ENCODE results near the gene ACCSL.

ACCSL gene

GRCh38 chr11:44046182-44046581 lies 1.6 kb upstream of the ACCSL start:
- no peaks in the 10 kb centered on the region for H3K36me3 ChIP-seq (ENCODE audit: control insufficient read depth, insufficient read depth, low read length)
- DNase-seq (ENCODE audit: extremely low read depth, insufficient read length) = no peak
- H3K27me3 ChIP-seq (replicated peaks; ENCODE audit: control insufficient read depth, insufficient read depth, low read length) = no peaks in the 10 kb centered on the region; the same call in 1 of the 2 replicates
- no peak for TF ChIP-seq CTCF (IDR thresholded peaks at IDR 0.05; ENCODE audit: insufficient read depth, low read length, poor library complexity, severe bottlenecking)
- no peak overlapping the region for H3K4me3 ChIP-seq (replicated peaks; ENCODE audit: low read depth, low read length)

- H3K36me3 ChIP-seq (ENCODE audit: control insufficient read depth, insufficient read depth, low read length) = no peaks in the 10 kb centered on the region
- TF ChIP-seq CTCF (IDR thresholded peaks at IDR 0.05; ENCODE audit: insufficient read depth, low read length, poor library complexity, severe bottlenecking) = no peak
- no peak for DNase-seq (ENCODE audit: extremely low read depth, insufficient read length)
- no peaks in the 10 kb centered on the region; the same call in 1 of the 2 replicates for H3K27me3 ChIP-seq (replicated peaks; ENCODE audit: control insufficient read depth, insufficient read depth, low read length)
- no peak overlapping the region for H3K4me3 ChIP-seq (replicated peaks; ENCODE audit: low read depth, low read length)
Observed at GRCh38 chr11:44047298-44047697, 483 bp upstream of the ACCSL start.

- Histone ChIP-seq H3K4me3 (replicated peaks; ENCODE audit: low read depth, low read length) (no peak overlapping the region), H3K27me3 (replicated peaks; ENCODE audit: control insufficient read depth, insufficient read depth, low read length) (no peaks in the 10 kb centered on the region; the same call in 1 of the 2 replicates), H3K36me3 (ENCODE audit: control insufficient read depth, insufficient read depth, low read length) (no peaks in the 10 kb centered on the region)
- no peak for DNase-seq (ENCODE audit: extremely low read depth, insufficient read length)
- no peak for TF ChIP-seq CTCF (IDR thresholded peaks at IDR 0.05; ENCODE audit: insufficient read depth, low read length, poor library complexity, severe bottlenecking)
Observed at GRCh38 chr11:44049832-44050231, 2.1 kb downstream of the ACCSL start.

GRCh38 chr11:44051171-44051570 lies 3.4 kb downstream of the ACCSL start:
- no peaks in the 10 kb centered on the region; the same call in 1 of the 2 replicates for H3K27me3 ChIP-seq (replicated peaks; ENCODE audit: control insufficient read depth, insufficient read depth, low read length)
- no peaks in the 10 kb centered on the region for H3K36me3 ChIP-seq (ENCODE audit: control insufficient read depth, insufficient read depth, low read length)
- no peak for DNase-seq (ENCODE audit: extremely low read depth, insufficient read length)
- no peak overlapping the region for H3K4me3 ChIP-seq (replicated peaks; ENCODE audit: low read depth, low read length)
- no peak for TF ChIP-seq CTCF (IDR thresholded peaks at IDR 0.05; ENCODE audit: insufficient read depth, low read length, poor library complexity, severe bottlenecking)

- DNase-seq (ENCODE audit: extremely low read depth, insufficient read length) = no peak
- H3K4me3 ChIP-seq (replicated peaks; ENCODE audit: low read depth, low read length) = no peak overlapping the region
- TF ChIP-seq CTCF (IDR thresholded peaks at IDR 0.05; ENCODE audit: insufficient read depth, low read length, poor library complexity, severe bottlenecking) = no peak
- H3K36me3 ChIP-seq (ENCODE audit: control insufficient read depth, insufficient read depth, low read length) = no peaks in the 10 kb centered on the region
- no peaks in the 10 kb centered on the region; the same call in 1 of the 2 replicates for H3K27me3 ChIP-seq (replicated peaks; ENCODE audit: control insufficient read depth, insufficient read depth, low read length)
Observed at GRCh38 chr11:44057340-44057739, 9.6 kb downstream of the ACCSL start.

- no peak for TF ChIP-seq CTCF (IDR thresholded peaks at IDR 0.05; ENCODE audit: insufficient read depth, low read length, poor library complexity, severe bottlenecking)
Observed at GRCh38 chr11:44058275-44058674, 10.5 kb downstream of the ACCSL start.

More at GRCh38 chr11:44058275-44058674, 10.5 kb downstream of the ACCSL start:
- no peaks in the 10 kb centered on the region for H3K36me3 ChIP-seq (ENCODE audit: control insufficient read depth, insufficient read depth, low read length)
- no peaks in the 10 kb centered on the region for H3K27me3 ChIP-seq (replicated peaks; ENCODE audit: control insufficient read depth, insufficient read depth, low read length)
- H3K4me3 ChIP-seq (replicated peaks; ENCODE audit: low read depth, low read length) = no peak overlapping the region
- no peak for DNase-seq (ENCODE audit: extremely low read depth, insufficient read length)

Measured in GM06990 (cell line).